ENCODE data around the gene XCR1. TPM values are rescaled to one million over a fixed set of nuclear protein-coding genes. Genes with fewer than 3 reads are reported as not detected.
"Not testable (repeated sequence)": the region's sequence is repeated elsewhere in the genome, so short reads cannot be mapped to it uniquely, and the experiment has no call there.

XCR1 gene
- total RNA-seq, 1 donor from 2014 or later: 0.32 TPM

- ATAC-seq (no peak), DNase-seq (no peak)
- Histone ChIP-seq H3K9me3 (no peaks in the 10 kb centered on the region), H3K27ac (no peak overlapping the region), H3K4me3 (no peak overlapping the region), H3K4me1 (no peaks in the 10 kb centered on the region), H3K36me3 (no peaks in the 10 kb centered on the region), H3K27me3 (ENCODE audit: low read depth) (no peaks in the 10 kb centered on the region)
- intact Hi-C loops (cut with DNase I): no loop called here
- TF ChIP-seq CTCF (IDR thresholded peaks at IDR 0.05): no peak
Observed at GRCh38 chr3:46056686-46057085, 29.4 kb upstream of the XCR1 start.

GRCh38 chr3:46053761-46054515 lies 26.7 kb upstream of the XCR1 start:
- DNase-seq; H3K36me3 ChIP-seq; H3K4me3 ChIP-seq; H3K27ac ChIP-seq; H3K4me1 ChIP-seq; H3K9me3 ChIP-seq; intact Hi-C loops (cut with DNase I); H3K27me3 ChIP-seq (ENCODE audit: low read depth); ATAC-seq: not testable (repeated sequence)

- not testable (repeated sequence) for DNase-seq, ATAC-seq
Observed at GRCh38 chr3:46053265-46053664, 26.0 kb upstream of the XCR1 start.

GRCh38 chr3:46052531-46052930 lies 25.2 kb upstream of the XCR1 start:
- intact Hi-C loops (cut with DNase I): no loop called here
- no peak for ATAC-seq
- no peak overlapping the region for H3K27ac ChIP-seq

More at GRCh38 chr3:46053265-46053664, 26.0 kb upstream of the XCR1 start:
- H3K4me1 ChIP-seq; H3K36me3 ChIP-seq; H3K27ac ChIP-seq; H3K27me3 ChIP-seq (ENCODE audit: low read depth); intact Hi-C loops (cut with DNase I); H3K4me3 ChIP-seq; H3K9me3 ChIP-seq: not testable (repeated sequence)

GRCh38 chr3:46049093-46049492 lies 21.8 kb upstream of the XCR1 start:
- ATAC-seq (no peak), DNase-seq (no peak)
- Histone ChIP-seq H3K27ac (no peak overlapping the region), H3K36me3 (no peaks in the 10 kb centered on the region), H3K9me3 (no peaks in the 10 kb centered on the region), H3K27me3 (ENCODE audit: low read depth) (no peaks in the 10 kb centered on the region), H3K4me1 (no peaks in the 10 kb centered on the region), H3K4me3 (no peak overlapping the region)
- intact Hi-C loops (cut with DNase I): no loop called here
- no peak for TF ChIP-seq CTCF (IDR thresholded peaks at IDR 0.05)

More at GRCh38 chr3:46052531-46052930, 25.2 kb upstream of the XCR1 start:
- H3K9me3 ChIP-seq: no peaks in the 10 kb centered on the region
- no peaks in the 10 kb centered on the region for H3K27me3 ChIP-seq (ENCODE audit: low read depth)
- no peaks in the 10 kb centered on the region for H3K4me1 ChIP-seq
- no peak for TF ChIP-seq CTCF (IDR thresholded peaks at IDR 0.05)
- no peak overlapping the region for H3K4me3 ChIP-seq
- DNase-seq: no peak
- no peaks in the 10 kb centered on the region for H3K36me3 ChIP-seq

- H3K27ac ChIP-seq; H3K9me3 ChIP-seq; H3K36me3 ChIP-seq; H3K27me3 ChIP-seq (ENCODE audit: low read depth); H3K4me1 ChIP-seq; H3K4me3 ChIP-seq; DNase-seq; intact Hi-C loops (cut with DNase I); ATAC-seq: not testable (repeated sequence)
Observed at GRCh38 chr3:46046231-46046630, 18.9 kb upstream of the XCR1 start.

- Histone ChIP-seq H3K27ac (no peak overlapping the region), H3K4me3 (no peak overlapping the region), H3K9me3 (no peaks in the 10 kb centered on the region), H3K4me1 (no peaks in the 10 kb centered on the region), H3K27me3 (ENCODE audit: low read depth) (no peaks in the 10 kb centered on the region), H3K36me3 (no peaks in the 10 kb centered on the region)
- intact Hi-C loops (cut with DNase I): no loop called here
- no peak for ATAC-seq
- TF ChIP-seq CTCF (IDR thresholded peaks at IDR 0.05): no peak
- DNase-seq: no peak
Observed at GRCh38 chr3:46038916-46039315, 11.6 kb upstream of the XCR1 start.

- ATAC-seq, H3K9me3 ChIP-seq, DNase-seq: not testable (repeated sequence)
Observed at GRCh38 chr3:46038071-46038470, 10.8 kb upstream of the XCR1 start.

More at GRCh38 chr3:46038071-46038470, 10.8 kb upstream of the XCR1 start:
- H3K27me3 ChIP-seq (ENCODE audit: low read depth); H3K27ac ChIP-seq; H3K4me1 ChIP-seq; H3K36me3 ChIP-seq; intact Hi-C loops (cut with DNase I); H3K4me3 ChIP-seq: not testable (repeated sequence)
